BJ (cell line): ENCODE results near the gene HSPB6. TPM values are rescaled to one million over a fixed set of nuclear protein-coding genes. Genes with fewer than 3 reads are reported as not detected.

ENCODE experiments used
- CTCF ChIA-PET: fragments of 350-600 bp; formaldehyde crosslinking; extraction: SDS; loops from one replicate; lab custom pipeline; 2021; ENCODE audit warnings: antibody characterized with exemption, inconsistent platforms; lab: Yijun Ruan, JAX
- POLR2A ChIA-PET: fragments of 300-600 bp; sonication (Branson Sonifier 250); formaldehyde crosslinking; extraction: SDS; loops from one replicate; lab custom pipeline; 2021; ENCODE audit warnings: antibody characterized with exemption; lab: Charles Lee
- DNase-seq: peaks from one replicate; pipeline ENCODE4 v3.0.0-alpha.2; 2011; ENCODE audit warnings: low read depth
- H3K27me3 ChIP-seq: 2 replicates; pipeline ENCODE4 v1.6.0; 2011; ENCODE audit warnings: low read length; ENCODE audit not compliant: control insufficient read depth, insufficient read depth
- H3K36me3 ChIP-seq: 2 replicates; pipeline ENCODE4 v1.5.1; 2011; ENCODE audit warnings: low read length; ENCODE audit not compliant: control insufficient read depth, insufficient read depth
- H3K4me3 ChIP-seq: 2 replicates; pipeline ENCODE4 v1.5.1; 2011; ENCODE audit warnings: low read depth, mild to moderate bottlenecking, control low read depth, low read length
- polyA plus RNA-seq: library from polyadenylated mRNA; depleted of rRNA; stranded (reverse); fragments of >200 nt; gene quantifications from 2 replicates; pipeline ENCODE4 v1.2.3, GENCODE V29; 2011; rRNA removed
- TF ChIP-seq, protein P1 (sequence below): IDR thresholded peaks from 2 replicates; pipeline ENCODE4 v1.5.1; 2011; ENCODE audit warnings: low read depth, mild to moderate bottlenecking, control low read depth, inconsistent platforms, low read length, moderate library complexity; ENCODE audit not compliant: insufficient read depth

The HSPB6 gene
- polyA plus RNA-seq, 1 experiment: 21.0 TPM

DNA sequence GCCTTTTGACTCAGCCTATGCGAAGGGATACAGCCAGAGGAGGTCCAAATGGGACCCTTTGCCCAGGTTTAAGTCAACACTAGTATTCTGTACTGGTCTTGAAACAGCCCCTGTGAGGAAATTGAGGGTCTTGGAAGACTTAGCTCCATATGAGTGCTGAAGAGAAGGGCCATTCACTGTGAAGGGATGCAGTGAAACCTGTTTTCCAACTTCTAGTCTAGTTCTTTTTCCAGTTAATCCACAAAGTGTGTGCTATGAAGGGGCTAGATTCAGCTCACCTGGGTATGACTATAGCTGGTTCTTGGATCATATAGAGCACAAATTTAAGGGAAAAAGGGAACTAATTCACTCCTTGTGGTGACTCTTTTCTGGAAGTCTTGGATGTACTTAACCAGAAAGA, 48.4 kb downstream of the HSPB6 start:
- Histone ChIP-seq H3K36me3 (no peaks in the 10 kb centered on the region), H3K4me3 (no peak overlapping the region), H3K27me3 (no peaks in the 10 kb centered on the region; the same call in none of the 2 replicates)
- ChIA-PET CTCF (interaction anchor here (0.9 kb wide), 1 partner anchor 14 kb away, joined by 3 read pairs; no protein-coding TSS in a partner anchor), POLR2A (interaction anchor here (0.6 kb wide), 1 partner anchor 65 kb away, joined by 3 read pairs; no protein-coding TSS in a partner anchor)
- TF ChIP-seq, protein P1, sequence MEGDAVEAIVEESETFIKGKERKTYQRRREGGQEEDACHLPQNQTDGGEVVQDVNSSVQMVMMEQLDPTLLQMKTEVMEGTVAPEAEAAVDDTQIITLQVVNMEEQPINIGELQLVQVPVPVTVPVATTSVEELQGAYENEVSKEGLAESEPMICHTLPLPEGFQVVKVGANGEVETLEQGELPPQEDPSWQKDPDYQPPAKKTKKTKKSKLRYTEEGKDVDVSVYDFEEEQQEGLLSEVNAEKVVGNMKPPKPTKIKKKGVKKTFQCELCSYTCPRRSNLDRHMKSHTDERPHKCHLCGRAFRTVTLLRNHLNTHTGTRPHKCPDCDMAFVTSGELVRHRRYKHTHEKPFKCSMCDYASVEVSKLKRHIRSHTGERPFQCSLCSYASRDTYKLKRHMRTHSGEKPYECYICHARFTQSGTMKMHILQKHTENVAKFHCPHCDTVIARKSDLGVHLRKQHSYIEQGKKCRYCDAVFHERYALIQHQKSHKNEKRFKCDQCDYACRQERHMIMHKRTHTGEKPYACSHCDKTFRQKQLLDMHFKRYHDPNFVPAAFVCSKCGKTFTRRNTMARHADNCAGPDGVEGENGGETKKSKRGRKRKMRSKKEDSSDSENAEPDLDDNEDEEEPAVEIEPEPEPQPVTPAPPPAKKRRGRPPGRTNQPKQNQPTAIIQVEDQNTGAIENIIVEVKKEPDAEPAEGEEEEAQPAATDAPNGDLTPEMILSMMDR: no peak
- DNase-seq: no peak

Other genes with a start within 250 kb of the HSPB6 start
- 1.0 and 1.5 TPM in 2 replicates for gene DMKN, start 243.4 kb downstream of the HSPB6 start, polyA plus RNA-seq
- gene SBSN, start 228.7 kb downstream of the HSPB6 start, polyA plus RNA-seq: 0.70 and 1.6 TPM in 2 replicates
- gene GAPDHS, start 223.6 kb downstream of the HSPB6 start, polyA plus RNA-seq: not detected in 2 replicates
- 167 and 200 TPM in 2 replicates for gene TMEM147, start 211.4 kb downstream of the HSPB6 start, polyA plus RNA-seq
- not detected in 2 replicates for gene ATP4A, start 193.4 kb downstream of the HSPB6 start, polyA plus RNA-seq
- gene PMIS2, start 170.9 kb downstream of the HSPB6 start, polyA plus RNA-seq: not detected in 2 replicates
- gene HAUS5, start 144.3 kb downstream of the HSPB6 start, polyA plus RNA-seq: 2.3 and 3.9 TPM in 2 replicates
- gene RBM42, start 128.0 kb downstream of the HSPB6 start, polyA plus RNA-seq: 36.8 and 52.6 TPM in 2 replicates
- 0.47 and 0.54 TPM in 2 replicates for gene ETV2, start 115.3 kb downstream of the HSPB6 start, polyA plus RNA-seq
- 463 and 510 TPM in 2 replicates for gene COX6B1, start 108.7 kb downstream of the HSPB6 start, polyA plus RNA-seq
- 0.17 and 0.39 TPM in 2 replicates for gene UPK1A, start 90.5 kb downstream of the HSPB6 start, polyA plus RNA-seq
- not detected in 2 replicates for gene ZBTB32, start 52.5 kb downstream of the HSPB6 start, polyA plus RNA-seq
- gene KMT2B, start 39.0 kb downstream of the HSPB6 start, polyA plus RNA-seq: 6.1 and 13.3 TPM in 2 replicates
- 1.1 and 1.9 TPM in 2 replicates for gene IGFLR1, start 14.6 kb downstream of the HSPB6 start, polyA plus RNA-seq
- gene U2AF1L4, start 11.6 kb downstream of the HSPB6 start, polyA plus RNA-seq: 18.3 and 20.3 TPM in 2 replicates
- 65.4 and 76.2 TPM in 2 replicates for gene PSENEN, start 11.4 kb downstream of the HSPB6 start, polyA plus RNA-seq
- gene LIN37, start 8.5 kb downstream of the HSPB6 start, polyA plus RNA-seq: 8.9 and 15.0 TPM in 2 replicates
- gene PROSER3, start 1.1 kb upstream of the HSPB6 start, polyA plus RNA-seq: 6.9 and 9.4 TPM in 2 replicates
- 1.1 and 3.6 TPM in 2 replicates for gene ARHGAP33, start 18.5 kb upstream of the HSPB6 start, polyA plus RNA-seq
- gene PRODH2, start 55.8 kb upstream of the HSPB6 start, polyA plus RNA-seq: not detected in 2 replicates
- not detected in 2 replicates for gene NPHS1, start 95.5 kb upstream of the HSPB6 start, polyA plus RNA-seq
- gene KIRREL2, start 99.9 kb upstream of the HSPB6 start, polyA plus RNA-seq: 0.05 TPM in 1 of 2 replicates, not detected in the other
- gene APLP1, start 111.5 kb upstream of the HSPB6 start, polyA plus RNA-seq: 6.6 and 11.4 TPM in 2 replicates
- 2.9 and 4.9 TPM in 2 replicates for gene NFKBID, start 143.5 kb upstream of the HSPB6 start, polyA plus RNA-seq
- gene HCST, start 145.5 kb upstream of the HSPB6 start, polyA plus RNA-seq: 0.74 and 1.2 TPM in 2 replicates
- gene TYROBP, start 151.3 kb upstream of the HSPB6 start, polyA plus RNA-seq: not detected in 2 replicates
- 0.83 and 1.8 TPM in 2 replicates for gene LRFN3, start 179.3 kb upstream of the HSPB6 start, polyA plus RNA-seq
- gene SDHAF1, start 238.2 kb upstream of the HSPB6 start, polyA plus RNA-seq: 12.0 and 14.5 TPM in 2 replicates